Mesenteric fat pad (tissue), 1 donor: Measurements from ENCODE around the gene EMP1. TPM values are rescaled to one million over a fixed set of nuclear protein-coding genes. Genes with fewer than 3 reads are reported as not detected.
A peak's percentile ranks its signal among the peaks of the same experiment; 100 is the strongest.
"Not testable (repeated sequence)": the region's sequence is repeated elsewhere in the genome, so short reads cannot be mapped to it uniquely, and the experiment has no call there.

Experiments used
- DNase-seq: peaks from one replicate; pipeline ENCODE4 v3.0.0-alpha.2; 2020; ENCODE audit warnings: low spot score
- total RNA-seq: library from RNA; stranded (reverse); fragmentation: NEBNext Ultra II Directional; extraction: Animal tissue kit (Norgen Biotek cat#: 25700); gene quantifications from one replicate; pipeline ENCODE4 v1.2.1, GENCODE V29; 2021
- donor health status: DM: yes; HTN: yes; CAD: no.

Gene EMP1
- total RNA-seq, 1 donor from 2014 or later: 1,519 TPM

GRCh38 chr12:13255792-13256691 is 59.5 kb downstream of the EMP1 start:
- DNase-seq: peak; percentile 97

GRCh38 chr12:13256692-13257045 is 60.1 kb downstream of the EMP1 start:
- no peak for DNase-seq

- no peak for DNase-seq
These were observed 60.9 kb downstream of the EMP1 start for GRCh38 chr12:13257356-13257875.

- DNase-seq: no peak
These were observed 61.7 kb downstream of the EMP1 start for GRCh38 chr12:13258197-13258596.

- no peak for DNase-seq
These were observed 62.2 kb downstream of the EMP1 start for GRCh38 chr12:13258717-13259119.

GRCh38 chr12:13259625-13260024 is 63.1 kb downstream of the EMP1 start:
- not testable (repeated sequence) for DNase-seq

GRCh38 chr12:13267826-13268225 is 71.3 kb downstream of the EMP1 start:
- DNase-seq: not testable (repeated sequence)

- no peak for DNase-seq
These were observed 72.1 kb downstream of the EMP1 start for GRCh38 chr12:13268581-13268980.

Other genes with a start within 250 kb of the EMP1 start
- not detected for gene GPRC5D, start 244.6 kb upstream of the EMP1 start, total RNA-seq
- 83.8 TPM for gene HEBP1, start 196.5 kb upstream of the EMP1 start, total RNA-seq
- 8.0 TPM for gene FAM234B, start 152.3 kb upstream of the EMP1 start, total RNA-seq
- not detected for gene GSG1, start 93.1 kb upstream of the EMP1 start, total RNA-seq